Osteocyte (in vitro differentiated cells): ENCODE data around the gene BTG1. TPM values are rescaled to one million over a fixed set of nuclear protein-coding genes. Genes with fewer than 3 reads are reported as not detected.
"Not testable (repeated sequence)": the region's sequence is repeated elsewhere in the genome, so short reads cannot be mapped to it uniquely, and the experiment has no call there.

Source experiments
- DNase-seq: peaks from one replicate; pipeline ENCODE4 v3.0.0; 2021; ENCODE audit warnings: mixed read lengths; ENCODE audit not compliant: unreplicated experiment; ENCODE audit errors: extremely low spot score
- H3K27ac Mint-ChIP-seq: one replicate; pipeline ENCODE4 v1.8.0; 2021; ENCODE audit warnings: mild to moderate bottlenecking, mixed read lengths; ENCODE audit not compliant: unreplicated experiment
- H3K27me3 Mint-ChIP-seq: one replicate; pipeline ENCODE4 v1.8.0; 2021; ENCODE audit warnings: mixed read lengths; ENCODE audit not compliant: unreplicated experiment
- H3K36me3 Mint-ChIP-seq: one replicate; pipeline ENCODE4 v1.8.0; 2021; ENCODE audit warnings: mixed read lengths; ENCODE audit not compliant: unreplicated experiment
- H3K4me1 Mint-ChIP-seq: one replicate; pipeline ENCODE4 v1.8.0; 2021; ENCODE audit warnings: mixed read lengths; ENCODE audit not compliant: unreplicated experiment
- H3K4me3 Mint-ChIP-seq: one replicate; pipeline ENCODE4 v1.8.0; 2021; ENCODE audit warnings: mild to moderate bottlenecking, moderate library complexity, mixed read lengths; ENCODE audit not compliant: unreplicated experiment
- H3K9me3 Mint-ChIP-seq: one replicate; pipeline ENCODE4 v1.8.0; 2021; ENCODE audit warnings: mixed read lengths; ENCODE audit not compliant: unreplicated experiment
- total RNA-seq: library from RNA; stranded (reverse); gene quantifications from 2 replicates; pipeline ENCODE4 v1.2.1, GENCODE V29; 2021
- TF ChIP-seq, protein P1 (sequence below): fragments of 200-600 bp; sonication (generic); IDR thresholded peaks from 2 replicates; pipeline ENCODE4 v1.5.0; 2021; ENCODE audit warnings: antibody characterized with exemption, mild to moderate bottlenecking, moderate library complexity

BTG1 gene
- total RNA-seq, 1 donor from 2014 or later = 121 TPM

- Mint-ChIP-seq H3K36me3 (peaks cover 40% of the 10 kb centered on the region), H3K27ac (peak overlapping the region; percentile 76), H3K4me1 (peaks cover 95% of the 10 kb centered on the region), H3K4me3 (peak overlapping the region; percentile 99), H3K27me3 (no peaks in the 10 kb centered on the region), H3K9me3 (no peaks in the 10 kb centered on the region)
- TF ChIP-seq, protein P1, sequence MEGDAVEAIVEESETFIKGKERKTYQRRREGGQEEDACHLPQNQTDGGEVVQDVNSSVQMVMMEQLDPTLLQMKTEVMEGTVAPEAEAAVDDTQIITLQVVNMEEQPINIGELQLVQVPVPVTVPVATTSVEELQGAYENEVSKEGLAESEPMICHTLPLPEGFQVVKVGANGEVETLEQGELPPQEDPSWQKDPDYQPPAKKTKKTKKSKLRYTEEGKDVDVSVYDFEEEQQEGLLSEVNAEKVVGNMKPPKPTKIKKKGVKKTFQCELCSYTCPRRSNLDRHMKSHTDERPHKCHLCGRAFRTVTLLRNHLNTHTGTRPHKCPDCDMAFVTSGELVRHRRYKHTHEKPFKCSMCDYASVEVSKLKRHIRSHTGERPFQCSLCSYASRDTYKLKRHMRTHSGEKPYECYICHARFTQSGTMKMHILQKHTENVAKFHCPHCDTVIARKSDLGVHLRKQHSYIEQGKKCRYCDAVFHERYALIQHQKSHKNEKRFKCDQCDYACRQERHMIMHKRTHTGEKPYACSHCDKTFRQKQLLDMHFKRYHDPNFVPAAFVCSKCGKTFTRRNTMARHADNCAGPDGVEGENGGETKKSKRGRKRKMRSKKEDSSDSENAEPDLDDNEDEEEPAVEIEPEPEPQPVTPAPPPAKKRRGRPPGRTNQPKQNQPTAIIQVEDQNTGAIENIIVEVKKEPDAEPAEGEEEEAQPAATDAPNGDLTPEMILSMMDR = no peak
- no peak for DNase-seq
These were observed 7.0 kb downstream of the BTG1 start for GRCh38 chr12:92138626-92139025.

DNA sequence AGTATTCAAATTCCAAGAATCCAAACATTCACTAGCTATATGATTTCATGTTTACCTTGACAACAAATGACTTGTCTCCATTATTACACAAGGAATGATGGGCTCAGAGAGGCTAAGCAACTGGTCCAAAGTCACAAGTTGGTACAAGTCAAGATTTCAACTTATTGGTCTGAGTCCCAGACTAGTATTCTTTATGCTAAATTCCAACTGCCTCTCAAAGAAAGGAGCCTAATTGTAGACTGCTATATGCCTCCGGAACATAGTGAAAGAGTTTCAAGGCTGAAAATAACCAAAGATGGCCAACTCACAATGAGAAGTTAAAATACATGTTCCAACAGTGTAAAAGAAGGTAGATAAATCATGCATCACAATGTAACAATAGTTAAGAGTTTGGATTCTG, 7.5 kb downstream of the BTG1 start:
- H3K36me3 Mint-ChIP-seq = peaks cover 36% of the 10 kb centered on the region
- no peaks in the 10 kb centered on the region for H3K27me3 Mint-ChIP-seq
- peak overlapping the region; percentile 99 for H3K4me3 Mint-ChIP-seq
- no peak for DNase-seq
- H3K27ac Mint-ChIP-seq = peak overlapping the region; percentile 76
- H3K4me1 Mint-ChIP-seq = peaks cover 99% of the 10 kb centered on the region
- no peaks in the 10 kb centered on the region for H3K9me3 Mint-ChIP-seq
- TF ChIP-seq, protein P1 = no peak

GRCh38 chr12:92136965-92137721, 8.5 kb downstream of the BTG1 start:
- Mint-ChIP-seq H3K36me3 (peaks cover 28% of the 10 kb centered on the region), H3K4me1 (peaks cover 94% of the 10 kb centered on the region), H3K4me3 (peak overlapping the region; percentile 41), H3K27me3 (no peaks in the 10 kb centered on the region), H3K9me3 (no peaks in the 10 kb centered on the region), H3K27ac (peak overlapping the region; percentile 76)
- TF ChIP-seq, protein P1 = no peak
- DNase-seq = no peak

DNA sequence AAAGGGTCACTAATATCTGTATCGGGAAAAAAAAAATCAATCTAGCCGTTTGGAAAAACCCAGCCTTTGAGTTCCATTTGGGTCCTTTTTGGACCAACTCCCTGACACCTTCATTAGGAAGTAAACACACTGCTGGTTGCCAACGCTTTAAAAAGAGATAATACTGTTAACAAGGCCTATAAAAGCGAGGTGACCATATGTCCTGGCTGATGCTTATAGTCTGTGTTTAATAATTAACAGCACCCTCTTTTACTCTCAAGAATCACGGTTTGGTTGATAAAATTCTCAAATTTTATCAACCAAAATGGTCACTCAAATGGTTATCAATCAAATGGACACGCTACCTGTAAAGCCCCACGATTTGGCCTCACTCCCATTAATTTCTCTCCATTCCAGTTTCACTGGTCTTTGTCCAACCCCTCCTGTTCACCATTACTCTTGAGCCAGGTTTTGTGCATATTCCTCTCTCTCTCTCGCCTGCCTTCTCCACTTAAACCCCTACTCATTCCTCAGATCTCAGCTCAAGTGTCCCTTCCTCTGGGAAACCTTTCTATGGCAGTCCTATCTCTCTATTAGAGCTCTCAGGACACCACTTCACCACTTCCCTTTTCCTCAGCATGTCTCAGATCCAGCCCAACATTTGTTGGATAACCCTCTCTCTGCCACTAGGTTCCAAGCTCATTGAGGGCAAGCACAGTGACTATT, 9.5 kb downstream of the BTG1 start:
- Mint-ChIP-seq H3K9me3 (no peaks in the 10 kb centered on the region), H3K4me3 (no peak overlapping the region), H3K4me1 (peaks cover 95% of the 10 kb centered on the region), H3K36me3 (peaks cover 19% of the 10 kb centered on the region), H3K27ac (peak overlapping the region; percentile 76), H3K27me3 (no peaks in the 10 kb centered on the region)
- DNase-seq = no peak
- TF ChIP-seq, protein P1 = no peak

GRCh38 chr12:92135541-92135940, 10.1 kb downstream of the BTG1 start:
- H3K9me3 Mint-ChIP-seq, DNase-seq, H3K4me3 Mint-ChIP-seq, H3K27me3 Mint-ChIP-seq: not testable (repeated sequence)
- H3K27ac Mint-ChIP-seq = peak overlapping the region; percentile 76
- peaks cover 95% of the 10 kb centered on the region for H3K4me1 Mint-ChIP-seq
- peaks cover 13% of the 10 kb centered on the region for H3K36me3 Mint-ChIP-seq
